Testis (tissue), 3 donors: ENCODE measurements around the gene CLIP4. TPM values are rescaled to one million over a fixed set of nuclear protein-coding genes. Genes with fewer than 3 reads are reported as not detected.
A peak's percentile ranks its signal among the peaks of the same experiment; 100 is the strongest.

ENCODE experiments used
- DNase-seq: peaks from one replicate; pipeline ENCODE4 v3.0.0-alpha.2; 2019
- H3K27ac ChIP-seq, 2 donors: fragments of 200-600 bp; sonication (generic); one replicate each; pipeline ENCODE4 v1.5.1; 2019
- H3K27me3 ChIP-seq: fragments of 200-600 bp; sonication (generic); one replicate; pipeline ENCODE4 v1.5.1; 2019
- H3K36me3 ChIP-seq: fragments of 200-600 bp; sonication (generic); one replicate; pipeline ENCODE4 v1.5.1; 2017; ENCODE audit warnings: low read depth; ENCODE audit errors: missing control alignments
- H3K4me1 ChIP-seq: fragments of 200-600 bp; sonication (generic); one replicate; pipeline ENCODE4 v1.5.1; 2019
- H3K4me3 ChIP-seq, 2 donors: fragments of 200-600 bp; sonication (generic); one replicate each; pipeline ENCODE4 v1.5.1; 2017 to 2019
- H3K9me3 ChIP-seq: fragments of 200-600 bp; sonication (generic); one replicate; pipeline ENCODE4 v1.5.1; 2017
- CTCF ChIP-seq, 3 experiments: fragments of 450-650 bp in 2 of 3; fragments of 200-600 bp in 1 of 3; sonication (generic) in 1 of 3; IDR thresholded peaks; one replicate each; pipeline ENCODE4 v1.5.1; 2016 to 2019; ENCODE audit warnings: antibody characterized with exemption in 3 of 3, mild to moderate bottlenecking in 2 of 3, moderate library complexity in 1 of 3
- POLR2A ChIP-seq: fragments of 450-650 bp; IDR thresholded peaks from one replicate; pipeline ENCODE4 v1.6.1; 2017; ENCODE audit warnings: antibody characterized with exemption, mild to moderate bottlenecking, moderate library complexity
- WGBS, 2 donors: methylation state at CpG; one replicate each; pipeline ENCODE4 v1.1.5; 2018; 5-methylcytosine and 5-hydroxymethylcytosine counted together
- intact Hi-C: fragments of 100-400 bp; cut with DNase I; formaldehyde crosslinking; loops from one replicate; pipeline ENCODE4 v1.15.1; 2023; ENCODE audit warnings: low total_unique reads
- polyA plus RNA-seq: library from polyadenylated mRNA; stranded (reverse); fragments of 350-450 nt; fragmentation: Illumina TruSeq; extraction: RNeasy Lipid Tissue Mini Kit (QIAGEN cat#74804); gene quantifications from one replicate; pipeline ENCODE4 v1.2.3, GENCODE V29; 2014; ENCODE audit warnings: low read depth, low replicate concordance; ENCODE audit not compliant: insufficient read depth
- total RNA-seq, 2 donors: library from RNA; depleted of rRNA; stranded (reverse); fragments of >200 nt; gene quantifications; one replicate each; pipeline ENCODE4 v1.2.3, GENCODE V29; 2016

The CLIP4 gene
- total and polyA plus RNA-seq, 3 donors from 2014 or later = 38.2 to 54.3 (median 43.1) TPM

- TF ChIP-seq CTCF (IDR thresholded peaks at IDR 0.05) (no peak), POLR2A (no peak)
- 2 to 3% methylated on average over 16 to 49 of the region's 53 CpGs for WGBS, 2 donors
- peak; percentile 78 for DNase-seq
These were observed 874 bp downstream of the CLIP4 start for GRCh38 chr2:29115797-29116781.

GRCh38 chr2:29117636-29118303, 2.6 kb downstream of the CLIP4 start:
- no peak for DNase-seq
- Histone ChIP-seq H3K9me3 (no peaks in the 10 kb centered on the region), H3K4me3 (no peak overlapping the region), H3K36me3 (no peaks in the 10 kb centered on the region), H3K27ac (no peak overlapping the region), H3K4me1 (peaks cover 6% of the 10 kb centered on the region), H3K27me3 (no peaks in the 10 kb centered on the region)
- intact Hi-C loops = no loop called here
- 77 to 78% methylated on average over 2 of the region's 2 CpGs for WGBS, 2 donors
- no peak for TF ChIP-seq POLR2A
- TF ChIP-seq CTCF (IDR thresholded peaks at IDR 0.05) = no peak

More at GRCh38 chr2:29115797-29116781, 874 bp downstream of the CLIP4 start:
- no peaks in the 10 kb centered on the region for H3K27me3 ChIP-seq
- no peaks in the 10 kb centered on the region for H3K36me3 ChIP-seq
- peak overlapping the region; percentile 83 to 84 for H3K4me3 ChIP-seq
- no peaks in the 10 kb centered on the region for H3K9me3 ChIP-seq
- peak overlapping the region; percentile 84 to 88 for H3K27ac ChIP-seq
- intact Hi-C loops = no loop called here
- H3K4me1 ChIP-seq = peaks cover 6% of the 10 kb centered on the region

GRCh38 chr2:29119211-29119610, 4.0 kb downstream of the CLIP4 start:
- Histone ChIP-seq H3K4me1 (peaks cover 6% of the 10 kb centered on the region), H3K9me3 (no peaks in the 10 kb centered on the region), H3K36me3 (no peaks in the 10 kb centered on the region), H3K27ac (no peak overlapping the region), H3K27me3 (no peaks in the 10 kb centered on the region), H3K4me3 (no peak overlapping the region)
- intact Hi-C loops = no loop called here
- no peak for TF ChIP-seq POLR2A
- TF ChIP-seq CTCF (IDR thresholded peaks at IDR 0.05) = no peak
- 65 to 74% methylated on average over 4 of the region's 4 CpGs for WGBS, 2 donors
- DNase-seq = no peak

GRCh38 chr2:29120846-29121245, 5.6 kb downstream of the CLIP4 start:
- no peaks in the 10 kb centered on the region for H3K36me3 ChIP-seq
- H3K27ac ChIP-seq = no peak overlapping the region
- no peak for TF ChIP-seq POLR2A
- TF ChIP-seq CTCF (IDR thresholded peaks at IDR 0.05) = no peak
- H3K27me3 ChIP-seq = no peaks in the 10 kb centered on the region
- no peak for DNase-seq
- WGBS, 2 donors = 82 to 89% methylated on average over 2 of the region's 2 CpGs
- no peak overlapping the region for H3K4me3 ChIP-seq
- H3K4me1 ChIP-seq = no peaks in the 10 kb centered on the region
- intact Hi-C loops = no loop called here
- no peaks in the 10 kb centered on the region for H3K9me3 ChIP-seq
